Endodermal cell (in vitro differentiated cells): ENCODE results near the gene ITM2C. TPM values are rescaled to one million over a fixed set of nuclear protein-coding genes. Genes with fewer than 3 reads are reported as not detected.

Source experiments
- DNase-seq: peaks from one replicate; pipeline ENCODE4 v3.0.0-alpha.2; 2017
- H3K27ac ChIP-seq: 2 replicates; pipeline ENCODE4 v1.5.1; 2013; ENCODE audit warnings: mild to moderate bottlenecking, low read depth, low read length, moderate library complexity
- H3K27me3 ChIP-seq: 2 replicates; pipeline ENCODE4 v1.6.1; 2013; ENCODE audit warnings: mild to moderate bottlenecking, low read length, moderate library complexity; ENCODE audit not compliant: insufficient read depth, control insufficient read depth, poor library complexity, severe bottlenecking
- H3K36me3 ChIP-seq: 2 replicates; pipeline ENCODE4 v1.7.0; 2013; ENCODE audit warnings: mild to moderate bottlenecking, low read length, moderate library complexity; ENCODE audit not compliant: control insufficient read depth, insufficient read depth
- H3K4me1 ChIP-seq: one replicate; pipeline ENCODE4 v1.7.0; 2013; ENCODE audit warnings: low read length; ENCODE audit not compliant: control insufficient read depth, insufficient read depth
- H3K4me3 ChIP-seq: 2 replicates; pipeline ENCODE4 v1.5.1; 2013; ENCODE audit warnings: mild to moderate bottlenecking, low read length, moderate library complexity
- H3K9ac ChIP-seq: 2 replicates; pipeline ENCODE4 v1.6.1; 2013; ENCODE audit warnings: mild to moderate bottlenecking, low read length, moderate library complexity; ENCODE audit not compliant: poor library complexity, severe bottlenecking; ENCODE audit errors: extremely low read depth
- H3K9me3 ChIP-seq: 2 replicates; pipeline ENCODE4 v1.6.1; 2013; ENCODE audit warnings: mild to moderate bottlenecking, low read length, moderate library complexity; ENCODE audit not compliant: control insufficient read depth
- H3K27ac Mint-ChIP-seq: 2 replicates; pipeline ENCODE4 v1.8.0; 2020; ENCODE audit warnings: mixed read lengths
- H3K27me3 Mint-ChIP-seq: 2 replicates; pipeline ENCODE4 v1.8.0; 2021; ENCODE audit warnings: mild to moderate bottlenecking, mixed read lengths; ENCODE audit not compliant: insufficient read depth
- H3K36me3 Mint-ChIP-seq: 2 replicates; pipeline ENCODE4 v1.8.0; 2020; ENCODE audit warnings: low read depth, mixed read lengths
- H3K4me1 Mint-ChIP-seq: 2 replicates; pipeline ENCODE4 v1.8.0; 2020; ENCODE audit warnings: mixed read lengths
- H3K4me3 Mint-ChIP-seq: 2 replicates; pipeline ENCODE4 v1.8.0; 2020; ENCODE audit warnings: mild to moderate bottlenecking, moderate library complexity, mixed read lengths
- H3K9me3 Mint-ChIP-seq: 2 replicates; pipeline ENCODE4 v1.8.0; 2020; ENCODE audit warnings: mild to moderate bottlenecking, mixed read lengths
- CTCF ChIP-seq: fragments of 200-600 bp; sonication (generic); conservative IDR thresholded peaks from 2 replicates; pipeline ENCODE4 v1.5.0; 2021; ENCODE audit warnings: antibody characterized with exemption, mild to moderate bottlenecking
- WGBS, 2 experiments: methylation state at CpG; one replicate each; pipeline versions ENCODE4 v1.1.5 to v1.1.7; 2013; ENCODE audit warnings: missing lambda C conversion rate in 2 of 2, mixed read lengths in 1 of 2; ENCODE audit not compliant: insufficient coverage in 1 of 2, insufficient read length in 1 of 2; 5-methylcytosine and 5-hydroxymethylcytosine counted together
- total RNA-seq, 2 donors: library from RNA; stranded (reverse); fragmentation: NEBNext Ultra II Directional in 1 of 2; extraction: Animal tissue kit (Norgen Biotek cat#: 25700) in 1 of 2; gene quantifications; 2 replicates in 1 of 2; 3 replicates in 1 of 2; pipeline ENCODE4 v1.2.1, GENCODE V29; 2021

The ITM2C gene
- total RNA-seq, 2 donors from 2014 or later, result 208 to 269 TPM

- Histone ChIP-seq H3K27ac (no peak overlapping the region), H3K4me3 (no peak overlapping the region), H3K4me1 (no peaks in the 10 kb centered on the region), H3K36me3 (no peaks in the 10 kb centered on the region), H3K9ac (no peak overlapping the region), H3K9me3 (peaks cover 6% of the 10 kb centered on the region), H3K27me3 (peaks cover 16% of the 10 kb centered on the region)
- Mint-ChIP-seq H3K27me3 (peaks cover 43% of the 10 kb centered on the region), H3K4me1 (no peaks in the 10 kb centered on the region), H3K27ac (no peak overlapping the region), H3K36me3 (no peaks in the 10 kb centered on the region), H3K9me3 (peaks cover 13% of the 10 kb centered on the region), H3K4me3 (no peak overlapping the region)
- TF ChIP-seq CTCF, result no peak
- DNase-seq, result no peak
- WGBS, 2 experiments, result 90 to 100% methylated on average over 3 to 4 of the region's 6 CpGs
Measured at GRCh38 chr2:230846360-230846759, 18.4 kb upstream of the ITM2C start.

GRCh38 chr2:230847883-230848388 is 16.8 kb upstream of the ITM2C start:
- no peak overlapping the region for H3K4me3 Mint-ChIP-seq
- 17 to 61% methylated on average over 3 to 32 of the region's 32 CpGs for WGBS, 2 experiments
- H3K4me3 ChIP-seq, result no peak overlapping the region

GRCh38 chr2:230849633-230850357 is 14.9 kb upstream of the ITM2C start:
- Histone ChIP-seq H3K4me1 (no peaks in the 10 kb centered on the region), H3K9ac (no peak overlapping the region), H3K9me3 (peaks cover 6% of the 10 kb centered on the region), H3K27me3 (peaks cover 4% of the 10 kb centered on the region), H3K27ac (no peak overlapping the region), H3K36me3 (no peaks in the 10 kb centered on the region), H3K4me3 (no peak overlapping the region)
- no peaks in the 10 kb centered on the region for H3K36me3 Mint-ChIP-seq
- TF ChIP-seq CTCF, result peak; percentile 98
- peaks cover 38% of the 10 kb centered on the region for H3K27me3 Mint-ChIP-seq
- H3K4me1 Mint-ChIP-seq, result no peaks in the 10 kb centered on the region
- H3K9me3 Mint-ChIP-seq, result peaks cover 13% of the 10 kb centered on the region
- DNase-seq, result peak; percentile 97
- H3K4me3 Mint-ChIP-seq, result no peak overlapping the region
- H3K27ac Mint-ChIP-seq, result no peak overlapping the region
- 76 to 79% methylated on average over 25 to 40 of the region's 40 CpGs for WGBS, 2 experiments

More at GRCh38 chr2:230847883-230848388, 16.8 kb upstream of the ITM2C start:
- peak; percentile 99 for DNase-seq
- H3K9ac ChIP-seq, result no peak overlapping the region
- TF ChIP-seq CTCF, result peak; percentile 99
- Mint-ChIP-seq H3K9me3 (peaks cover 13% of the 10 kb centered on the region), H3K36me3 (no peaks in the 10 kb centered on the region), H3K27ac (no peak overlapping the region), H3K27me3 (peaks cover 39% of the 10 kb centered on the region), H3K4me1 (no peaks in the 10 kb centered on the region)
- H3K27me3 ChIP-seq, result peaks cover 9% of the 10 kb centered on the region
- H3K4me1 ChIP-seq, result no peaks in the 10 kb centered on the region
- H3K27ac ChIP-seq, result no peak overlapping the region
- no peaks in the 10 kb centered on the region for H3K36me3 ChIP-seq
- H3K9me3 ChIP-seq, result peaks cover 6% of the 10 kb centered on the region
